Metanephros (tissue), 1 donor: ENCODE results near the gene ZNF30. TPM values are rescaled to one million over a fixed set of nuclear protein-coding genes. Genes with fewer than 3 reads are reported as not detected.

Experiments
- total RNA-seq: library from RNA; depleted of rRNA; stranded (reverse); fragments of >200 nt; gene quantifications from one replicate; pipeline ENCODE4 v1.2.3, GENCODE V29; 2014

ZNF30 gene
- total RNA-seq = 4.6 TPM

DNA sequence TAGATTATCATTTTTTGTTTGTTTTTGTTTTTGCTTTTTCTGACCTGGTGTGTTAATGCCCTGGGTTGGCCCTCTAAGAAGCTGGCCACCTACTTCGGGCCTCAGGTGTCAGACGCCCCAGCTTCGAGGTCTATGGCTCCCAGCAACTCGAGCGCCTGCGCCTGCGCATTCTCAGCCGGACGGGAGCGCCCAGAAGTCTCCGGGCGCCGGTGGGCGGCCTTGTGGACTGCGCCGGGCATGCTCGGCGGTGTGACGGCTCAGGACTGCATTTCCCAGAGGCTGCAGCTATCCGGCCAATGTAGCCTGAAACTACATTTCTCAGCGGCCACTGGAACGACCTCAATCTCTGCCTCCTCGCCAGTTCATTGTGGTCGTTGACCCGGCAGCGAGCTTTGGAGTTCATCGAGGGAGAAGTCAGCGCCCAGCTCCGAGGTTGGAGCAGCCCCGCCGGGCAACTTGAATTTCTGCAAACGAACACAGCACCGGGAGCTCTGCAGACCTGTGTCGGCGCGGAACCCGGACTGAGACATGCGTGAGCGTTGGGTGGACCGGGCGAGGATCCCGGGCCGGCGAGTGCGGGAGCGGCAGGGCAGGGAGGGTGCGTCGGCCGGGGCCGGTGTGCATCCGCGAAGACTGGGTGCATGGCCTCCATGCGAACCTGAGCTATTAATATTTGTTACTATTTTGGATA lies at the start of gene ZNF30:
Gene ZNF30 (plus strand): TSS at position 219 of the 691 bp plus-strand sequence. CDS start 3,045 bp downstream, outside the sequence.

GRCh38 chr19:34963573-34964406 lies 37.1 kb downstream of the ZNF30 start, which contains the start of gene ZNF792:
Gene ZNF792, minus strand, starts transcription at chr19:34964229. Its CDS starts 567 bp downstream, at chr19:34963662.

Other genes starting within 250 kb of the ZNF30 start
- gene SCGB2B2, start 249.7 kb upstream of the ZNF30 start, total RNA-seq = 0.18 TPM
- gene ZNF302, start 249.2 kb upstream of the ZNF30 start, total RNA-seq = 41.1 TPM
- 14.2 TPM for gene ZNF181, start 192.7 kb upstream of the ZNF30 start, total RNA-seq
- gene ZNF599, start 153.7 kb upstream of the ZNF30 start, total RNA-seq = 10.9 TPM
- gene ZNF792, start 37.3 kb downstream of the ZNF30 start, total RNA-seq = 12.8 TPM
- 63.1 TPM for gene GRAMD1A, start 73.4 kb downstream of the ZNF30 start, total RNA-seq
- gene SCN1B, start 103.6 kb downstream of the ZNF30 start, total RNA-seq = 3.0 TPM
- 62.8 TPM for gene HPN, start 114.8 kb downstream of the ZNF30 start, total RNA-seq
- 25.8 TPM for gene FXYD3, start 188.9 kb downstream of the ZNF30 start, total RNA-seq
- gene LGI4, start 208.2 kb downstream of the ZNF30 start, total RNA-seq = 5.1 TPM
- 19.7 TPM for gene FXYD1, start 211.9 kb downstream of the ZNF30 start, total RNA-seq
- gene FXYD7, start 216.4 kb downstream of the ZNF30 start, total RNA-seq = 0.41 TPM
- gene FXYD5, start 227.8 kb downstream of the ZNF30 start, total RNA-seq = 14.9 TPM